ENCODE measurements around the gene DDX19B. TPM values are rescaled to one million over a fixed set of nuclear protein-coding genes. Genes with fewer than 3 reads are reported as not detected.
"Not testable (repeated sequence)": the region's sequence is repeated elsewhere in the genome, so short reads cannot be mapped to it uniquely, and the experiment has no call there.

The DDX19B gene
- total and polyA plus RNA-seq, 9 of the 15 experiments (the other 6 are each of a cell fraction or from before 2014, with no cell fraction given) = 7.0 to 32.9 (median 19.3) TPM

- Histone ChIP-seq H3K27ac (ENCODE audit: extremely low read depth, low read depth, low read length) (no peak overlapping the region), H4K20me1 (replicated peaks; ENCODE audit: control insufficient read depth, insufficient read depth, low read length) (no peaks in the 10 kb centered on the region), H3K79me2 (ENCODE audit: control insufficient read depth, insufficient read depth, low read length) (no peaks in the 10 kb centered on the region), H3K4me2 (ENCODE audit: insufficient read depth, low read length) (no peak overlapping the region), H3K4me1 (replicated peaks in 1 of 2; ENCODE audit: control insufficient read depth in 2 of 2, insufficient read depth in 2 of 2, low read length in 2 of 2) (no peaks in the 10 kb centered on the region), H3K9me1 (ENCODE audit: control insufficient read depth, insufficient read depth, low read length) (no peaks in the 10 kb centered on the region), H3K9me3 (replicated peaks; ENCODE audit: control insufficient read depth, insufficient read depth, low read depth, low read length) (no peaks in the 10 kb centered on the region), H3K4me3 (no peak overlapping the region), H3K36me3 (ENCODE audit: control insufficient read depth, insufficient read depth, low read length) (peaks cover 81% of the 10 kb centered on the region), H2AFZ (ENCODE audit: low read depth, low read length) (no peak overlapping the region), H3K27me3 (ENCODE audit: control insufficient read depth in 2 of 2, insufficient read depth in 2 of 2, low read length in 2 of 2) (no peaks in the 10 kb centered on the region), H3K9ac (ENCODE audit: insufficient read depth in 1 of 2, low read depth in 2 of 2, low read length in 2 of 2) (no peak overlapping the region)
- CTCF ChIA-PET (ENCODE audit: low intra/inter-chr PET ratio) = no interaction called here
- TF ChIP-seq, protein P1, sequence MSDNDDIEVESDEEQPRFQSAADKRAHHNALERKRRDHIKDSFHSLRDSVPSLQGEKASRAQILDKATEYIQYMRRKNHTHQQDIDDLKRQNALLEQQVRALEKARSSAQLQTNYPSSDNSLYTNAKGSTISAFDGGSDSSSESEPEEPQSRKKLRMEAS (CRISPR knock-in tag; IDR thresholded peaks at IDR 0.05) = 0 out of 2 replicates have a peak, but pooled peaks have one; percentile 19
- TF ChIP-seq MTA1 (IDR thresholded peaks at IDR 0.05; ENCODE audit: borderline replicate concordance) (no peak), KAT8 (IDR thresholded peaks at IDR 0.05; ENCODE audit: low read depth) (no peak)
- BruUV-seq (replicated peaks) = no TSS peak
- ATAC-seq = no peak; the same call in 2 of the 3 replicates
- WGBS (ENCODE audit: insufficient coverage, low coverage, missing lambda C conversion rate) = 97% methylated on average over 5 of the region's 5 CpGs
- FAIRE-seq = no peak
- POLR2A ChIA-PET = no interaction called here
- in situ Hi-C loops (cut with MboI) (no loop called here), intact Hi-C loops (cut with micrococcal nuclease) (no loop called here)
- DNase-seq (ENCODE audit: extremely low read depth in 1 of 4, low spot score in 3 of 4) = no peak
Measured at GRCh38 chr16:70364399-70364798, 65.4 kb downstream of the DDX19B start.

- H3K79me2 ChIP-seq (ENCODE audit: control insufficient read depth, insufficient read depth, low read length); H3K9me3 ChIP-seq (replicated peaks; ENCODE audit: control insufficient read depth, insufficient read depth, low read depth, low read length); DNase-seq (ENCODE audit: extremely low read depth in 1 of 4, low spot score in 3 of 4); H3K4me3 ChIP-seq; BruUV-seq (replicated peaks); H3K27ac ChIP-seq (ENCODE audit: extremely low read depth, low read depth, low read length); H2AFZ ChIP-seq (ENCODE audit: low read depth, low read length); H3K4me1 ChIP-seq (replicated peaks in 1 of 2; ENCODE audit: control insufficient read depth in 2 of 2, insufficient read depth in 2 of 2, low read length in 2 of 2); in situ Hi-C loops (cut with MboI); H3K9me1 ChIP-seq (ENCODE audit: control insufficient read depth, insufficient read depth, low read length); H3K9ac ChIP-seq (ENCODE audit: insufficient read depth in 1 of 2, low read depth in 2 of 2, low read length in 2 of 2); H3K4me2 ChIP-seq (ENCODE audit: insufficient read depth, low read length); H4K20me1 ChIP-seq (replicated peaks; ENCODE audit: control insufficient read depth, insufficient read depth, low read length); H3K27me3 ChIP-seq (ENCODE audit: control insufficient read depth in 2 of 2, insufficient read depth in 2 of 2, low read length in 2 of 2); TF ChIP-seq REST (CRISPR knock-in tag; IDR thresholded peaks at IDR 0.05; ENCODE audit: low read depth): not testable (repeated sequence)
- intact Hi-C loops (cut with micrococcal nuclease) = loop anchor here (10.0 kb wide), 1 partner anchor 405 kb away; no protein-coding TSS in a partner anchor
- 90% methylated on average over 7 of the region's 10 CpGs for WGBS (ENCODE audit: insufficient coverage, low coverage, missing lambda C conversion rate)
- H3K36me3 ChIP-seq (ENCODE audit: control insufficient read depth, insufficient read depth, low read length) = peaks cover 83% of the 10 kb centered on the region
- FAIRE-seq (peak; percentile 88), ATAC-seq (peak; percentile 62)
- POLR2A ChIA-PET = interaction anchor here (0.6 to 2.1 kb wide), 5 partner anchors 9 to 81 kb away, joined by 3 to 8 read pairs (median 4); partner anchors contain the start of genes AARS1 and DDX19A
- CTCF ChIA-PET (ENCODE audit: low intra/inter-chr PET ratio) = interaction anchor here (0.7 to 0.9 kb wide), 2 partner anchors 86 to 101 kb away, joined by 3 read pairs; no protein-coding TSS in a partner anchor
- TF ChIP-seq REST (IDR thresholded peaks at IDR 0.05; ENCODE audit: borderline replicate concordance) = peak; percentile 40; the same call in 1 of the 2 replicates
Measured at GRCh38 chr16:70370145-70370544, 71.2 kb downstream of the DDX19B start.

Data from K562 (cell line).